Cerebellar cortex (tissue), 1 donor: ENCODE results near the gene ZNF24.

Experiments
- DNase-seq: peaks from one replicate; pipeline ENCODE4 v3.0.0-alpha.2; 2015; ENCODE audit warnings: low spot score

ZNF24 gene

DNA sequence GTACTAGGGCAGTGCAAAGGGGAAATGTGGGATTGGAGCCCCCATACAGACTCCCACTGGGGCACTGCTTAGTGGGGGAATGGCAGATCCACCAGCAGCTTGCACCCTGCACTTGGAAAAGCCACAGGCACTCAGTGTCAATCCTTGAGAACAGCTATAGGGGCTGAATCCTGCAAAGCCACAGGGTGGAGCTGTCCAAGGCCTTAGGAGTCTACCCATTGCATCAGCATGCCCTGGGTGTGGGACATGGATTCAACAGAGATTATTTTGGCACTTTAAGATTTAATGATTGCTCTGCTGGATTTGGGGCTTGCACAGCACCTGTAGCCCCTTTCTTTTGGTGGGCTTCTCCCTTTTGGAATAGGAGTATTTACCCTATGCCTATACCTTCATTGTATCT lies 8.6 kb upstream of the ZNF24 start:
- DNase-seq, result no peak

- DNase-seq, result no peak
These were observed 8.1 kb upstream of the ZNF24 start for GRCh38 chr18:35352283-35352682.

DNA sequence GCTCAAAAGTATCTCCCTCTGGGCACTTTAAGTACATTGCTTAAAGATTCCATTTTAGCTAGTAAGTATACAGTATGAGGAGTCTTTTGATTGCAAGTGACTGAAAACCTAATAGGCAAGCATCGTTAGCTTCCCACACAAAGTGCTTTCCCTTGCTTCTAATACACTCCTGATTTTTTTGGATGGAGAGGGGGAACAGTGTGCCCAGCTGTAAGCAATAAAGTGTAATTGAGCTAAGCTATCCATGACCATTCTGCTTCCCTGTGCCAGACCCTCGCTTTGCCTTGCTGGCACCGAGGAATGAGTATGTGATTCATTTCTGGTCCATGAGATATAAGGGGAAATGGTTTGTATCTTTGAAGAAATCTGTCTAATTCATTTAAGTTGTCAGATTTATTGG lies 3.8 kb upstream of the ZNF24 start:
- DNase-seq, result no peak

- DNase-seq, result no peak
These were observed 1.7 kb upstream of the ZNF24 start for GRCh38 chr18:35345950-35346349.

DNA sequence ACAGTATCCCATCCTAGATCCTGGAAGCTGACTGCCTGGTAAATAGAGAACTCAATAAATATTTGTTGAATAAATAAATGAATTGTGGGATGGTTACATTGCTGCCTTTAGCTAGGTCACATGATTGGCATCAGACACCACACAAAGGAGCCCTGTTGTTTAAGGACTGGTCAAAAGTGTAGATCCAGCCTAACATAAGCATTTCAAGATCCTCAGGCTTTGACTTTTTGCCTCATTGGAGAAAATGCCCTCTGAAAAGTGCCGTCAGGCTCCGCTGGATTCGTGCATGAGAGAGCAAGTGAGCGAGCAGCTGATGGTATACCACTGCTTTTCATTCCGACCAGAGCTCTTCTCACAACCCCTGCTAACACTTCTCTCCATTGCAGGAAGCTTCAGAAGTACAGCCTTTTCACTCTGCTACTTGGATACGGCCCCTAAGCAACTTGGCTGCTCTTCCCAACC lies 1.3 kb upstream of the ZNF24 start:
- peak; percentile 39 for DNase-seq

DNA sequence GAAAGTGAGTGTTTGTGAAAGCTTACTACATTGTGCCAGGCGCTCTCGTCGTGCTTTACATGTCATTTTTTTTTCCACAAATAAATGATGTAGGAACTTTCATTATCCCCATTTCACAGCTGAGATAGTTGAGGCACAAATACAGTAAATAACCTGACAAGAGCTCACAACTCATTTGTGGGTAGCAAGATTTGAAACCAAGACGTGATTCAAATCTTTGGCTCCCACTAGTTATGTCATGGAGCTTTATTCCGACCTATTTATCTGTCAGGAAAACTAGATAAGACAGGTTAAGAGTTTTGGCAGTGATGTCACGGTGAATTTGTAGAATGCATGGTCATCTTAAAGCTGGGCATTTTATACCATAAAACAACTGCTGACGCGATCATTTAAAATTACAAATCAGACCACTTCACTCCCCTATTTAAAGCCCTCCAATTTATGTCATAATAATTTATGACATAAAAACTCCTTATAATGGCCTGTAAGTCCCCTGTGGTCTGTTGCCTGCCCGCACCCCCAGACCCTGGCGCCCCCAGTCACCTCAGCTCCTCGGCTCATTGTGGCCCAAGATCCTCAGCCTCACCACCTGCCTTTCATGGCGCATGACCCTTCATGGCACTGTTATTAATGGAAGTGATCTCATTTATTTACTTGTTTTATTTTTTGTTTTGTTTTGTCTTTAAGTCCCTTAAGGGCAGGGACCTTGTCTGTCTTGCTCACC lies 678 bp upstream of the ZNF24 start:
- DNase-seq, result no peak

- DNase-seq, result no peak
These were observed 708 bp downstream of the ZNF24 start for GRCh38 chr18:35343488-35343935.

GRCh38 chr18:35337286-35337685 lies 6.9 kb downstream of the ZNF24 start:
- DNase-seq, result no peak

DNA sequence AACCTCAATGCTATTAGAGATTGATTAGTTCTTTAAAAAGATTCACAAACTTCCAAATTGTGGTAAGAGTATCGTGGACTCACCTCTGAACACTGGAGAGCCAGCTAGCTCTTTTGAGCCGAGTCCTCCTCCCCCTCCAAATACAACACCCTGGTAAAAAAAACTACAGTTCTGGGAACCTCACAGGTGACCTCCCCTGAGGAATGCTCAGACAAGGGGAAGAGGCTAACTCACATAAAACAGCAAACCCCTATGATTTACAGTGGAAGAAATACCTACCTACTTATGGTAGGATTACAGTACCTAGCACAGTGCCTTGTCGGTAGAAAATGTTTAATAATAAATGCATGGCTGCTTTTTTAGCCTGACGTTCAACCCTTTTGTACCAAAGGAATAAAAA lies 8.4 kb downstream of the ZNF24 start:
- no peak for DNase-seq

GRCh38 chr18:35334821-35335220 lies 9.4 kb downstream of the ZNF24 start:
- no peak for DNase-seq

DNA sequence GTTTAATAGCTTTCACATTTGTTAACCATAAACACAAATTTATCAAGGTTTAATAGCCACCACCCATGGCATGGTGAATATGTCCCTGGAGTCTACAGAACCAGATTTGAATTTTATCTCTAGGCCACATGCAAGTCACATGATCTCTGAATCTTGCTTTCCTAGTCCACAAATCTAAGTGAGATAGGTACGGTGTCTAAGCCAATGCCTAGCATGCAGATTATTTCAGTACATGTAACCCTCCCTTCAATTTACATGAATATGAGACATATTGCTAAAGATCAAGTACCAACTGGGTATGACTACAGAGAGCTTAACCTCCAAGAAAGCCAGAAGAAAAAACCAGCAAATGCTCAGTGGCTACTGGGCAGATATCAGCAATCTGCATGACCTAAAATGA lies 10.0 kb downstream of the ZNF24 start:
- DNase-seq, result no peak

DNA sequence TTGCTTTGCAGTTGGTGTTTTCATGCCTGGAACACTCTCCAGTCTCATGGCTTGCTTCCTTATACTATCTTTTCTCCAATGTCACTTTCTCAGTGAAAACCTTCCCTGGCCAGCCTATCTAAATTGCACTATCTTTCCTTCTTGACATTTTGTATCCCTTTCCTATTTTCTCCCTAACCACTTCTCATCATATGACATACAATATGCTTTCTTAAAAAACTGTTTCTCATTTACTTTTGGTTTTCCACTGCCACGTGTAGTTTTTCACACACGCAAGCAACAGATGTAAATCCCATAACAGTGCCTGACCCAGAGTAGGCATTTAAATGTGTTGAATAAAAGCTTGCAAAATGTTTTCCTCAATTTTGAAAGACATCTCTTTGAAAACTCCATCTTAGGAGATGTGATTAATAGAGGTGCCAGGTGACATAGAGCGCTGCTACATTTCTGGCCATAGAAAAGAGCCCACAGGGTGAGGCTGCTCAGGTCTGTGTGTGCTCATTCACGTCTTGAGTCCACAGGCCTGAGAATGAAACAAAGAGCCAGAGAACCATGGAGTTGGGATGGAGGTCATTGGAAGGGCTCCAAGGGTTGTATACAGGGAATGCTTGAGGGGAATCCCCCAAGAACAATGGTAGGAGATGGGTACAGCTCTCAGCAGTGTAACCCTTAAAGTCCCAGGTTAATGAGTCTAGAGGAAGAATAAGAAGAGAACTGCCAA lies 12.7 kb downstream of the ZNF24 start:
- DNase-seq, result no peak

DNA sequence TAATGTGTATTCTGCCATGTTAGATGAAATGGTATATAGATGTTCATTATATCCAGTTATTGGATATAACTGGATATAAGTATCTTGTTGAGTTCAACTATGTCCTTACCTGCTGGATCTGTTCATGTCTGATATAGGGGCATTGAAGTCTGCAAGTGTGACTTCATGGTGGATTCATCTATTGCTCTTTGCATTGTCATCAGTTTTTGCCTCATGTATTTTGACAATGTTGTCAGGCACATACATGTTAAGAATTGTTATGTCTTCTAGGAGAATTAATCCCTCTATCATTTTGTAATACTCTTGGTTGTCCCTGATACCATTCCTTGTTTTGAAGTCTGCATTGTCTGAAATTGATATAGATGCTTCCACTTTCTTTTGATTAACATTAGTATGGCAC lies 15.4 kb downstream of the ZNF24 start:
- no peak for DNase-seq

DNA sequence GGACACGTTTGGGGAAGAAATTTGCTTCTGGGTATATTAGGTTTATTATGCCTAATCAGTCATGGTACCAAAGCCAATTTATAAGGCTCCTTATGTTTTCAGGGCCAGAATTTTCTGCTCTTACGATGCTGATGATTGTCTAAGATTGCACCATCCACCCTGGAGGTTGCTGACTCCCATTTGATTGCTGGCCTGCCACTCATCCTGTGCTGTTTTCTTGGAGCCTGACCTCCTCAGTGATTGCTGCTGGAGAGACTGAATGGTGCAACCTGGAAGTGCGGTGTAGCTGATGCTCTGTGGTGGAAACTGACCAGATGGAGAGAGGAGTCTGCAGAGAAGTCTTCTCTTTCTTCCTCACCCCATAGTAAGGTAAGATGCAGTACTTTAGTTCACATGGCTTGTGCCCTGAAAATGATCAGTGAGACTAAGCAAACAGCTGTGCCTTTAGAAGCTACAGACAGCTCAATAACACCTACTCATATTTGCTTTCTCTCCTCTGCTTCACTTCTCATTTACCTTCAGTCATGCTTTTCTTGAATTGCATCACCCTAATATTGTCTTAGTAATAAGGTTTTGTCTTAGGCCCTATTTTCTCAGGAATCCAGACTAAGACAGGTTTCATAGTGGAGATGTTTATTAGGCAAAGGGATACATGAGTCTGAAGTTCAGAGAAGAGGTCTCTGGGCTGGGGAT lies 17.4 kb downstream of the ZNF24 start:
- no peak for DNase-seq

DNA sequence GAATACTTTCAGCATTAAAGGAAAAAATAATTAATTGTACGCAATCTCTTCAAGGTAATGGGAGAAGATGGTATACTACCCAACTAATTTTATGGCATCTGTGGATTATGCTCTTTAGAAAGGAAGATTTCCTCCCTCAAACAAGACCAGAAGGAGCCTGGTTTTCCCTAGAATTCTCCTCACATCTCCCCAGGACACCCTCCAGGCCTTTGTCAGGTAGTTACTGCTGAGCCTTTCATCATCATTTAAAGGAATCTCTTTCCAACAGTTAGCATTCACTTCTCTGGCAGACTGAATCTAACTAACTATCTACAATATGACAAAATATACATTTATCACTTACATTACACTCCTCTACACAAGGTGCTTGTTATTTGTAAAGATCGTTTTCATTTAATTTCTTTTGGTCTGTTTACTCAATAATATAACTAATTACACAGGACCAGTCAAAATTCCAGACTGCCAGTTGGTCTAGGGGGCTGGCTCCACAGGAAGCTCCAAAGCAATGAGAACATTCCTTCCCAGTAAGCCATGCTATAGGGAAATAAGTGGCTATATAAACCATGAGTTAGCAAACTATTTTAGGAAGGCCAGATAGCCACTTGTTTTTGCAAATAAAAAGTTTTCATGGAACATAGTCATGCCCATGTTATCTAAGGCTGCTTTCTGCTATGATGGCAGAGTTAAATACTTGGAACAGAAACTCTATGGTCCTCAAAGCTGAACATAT lies 19.1 kb downstream of the ZNF24 start:
- no peak for DNase-seq

- no peak for DNase-seq
These were observed 21.4 kb downstream of the ZNF24 start for GRCh38 chr18:35322486-35323458.

DNA sequence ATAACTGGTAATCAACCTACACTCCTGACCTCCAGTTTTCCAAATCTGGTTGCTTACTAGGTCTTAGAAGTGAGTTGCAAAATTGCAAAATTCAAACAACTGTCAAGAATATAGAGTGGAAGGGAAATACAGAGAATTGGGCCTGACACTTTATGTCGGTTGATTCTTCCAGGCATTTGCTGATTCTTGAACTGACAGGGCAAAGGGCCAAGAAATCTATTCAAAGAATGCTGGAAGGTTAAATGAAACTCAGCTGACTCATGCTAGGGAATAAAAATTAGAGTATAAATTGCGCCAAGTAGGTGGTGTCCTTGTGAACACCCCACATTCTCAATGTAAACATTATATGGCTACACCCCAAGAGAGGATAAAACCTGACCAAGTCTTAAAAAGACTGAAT lies 32.7 kb downstream of the ZNF24 start:
- no peak for DNase-seq

DNA sequence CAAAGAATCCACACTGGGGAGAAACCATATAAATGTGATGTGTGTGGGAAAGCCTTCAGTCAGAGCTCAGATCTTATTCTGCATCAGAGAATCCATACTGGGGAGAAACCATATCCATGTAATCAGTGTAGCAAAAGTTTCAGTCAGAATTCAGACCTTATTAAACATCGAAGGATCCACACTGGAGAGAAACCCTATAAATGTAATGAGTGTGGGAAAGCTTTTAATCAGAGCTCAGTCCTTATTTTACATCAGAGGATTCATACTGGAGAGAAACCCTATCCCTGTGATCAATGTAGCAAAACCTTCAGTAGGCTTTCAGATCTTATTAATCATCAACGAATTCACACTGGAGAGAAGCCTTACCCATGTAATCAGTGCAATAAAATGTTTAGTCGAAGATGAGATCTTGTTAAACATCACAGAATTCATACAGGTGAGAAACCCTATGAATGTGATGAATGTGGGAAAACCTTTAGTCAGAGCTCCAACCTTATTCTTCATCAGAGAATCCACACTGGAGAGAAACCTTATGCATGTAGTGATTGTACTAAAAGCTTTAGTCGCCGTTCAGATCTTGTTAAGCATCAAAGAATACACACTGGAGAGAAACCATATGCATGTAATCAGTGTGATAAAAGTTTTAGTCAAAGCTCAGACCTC lies 37.5 kb downstream of the ZNF24 start:
- no peak for DNase-seq

GRCh38 chr18:35303610-35304009 lies 40.6 kb downstream of the ZNF24 start:
- no peak for DNase-seq

DNA sequence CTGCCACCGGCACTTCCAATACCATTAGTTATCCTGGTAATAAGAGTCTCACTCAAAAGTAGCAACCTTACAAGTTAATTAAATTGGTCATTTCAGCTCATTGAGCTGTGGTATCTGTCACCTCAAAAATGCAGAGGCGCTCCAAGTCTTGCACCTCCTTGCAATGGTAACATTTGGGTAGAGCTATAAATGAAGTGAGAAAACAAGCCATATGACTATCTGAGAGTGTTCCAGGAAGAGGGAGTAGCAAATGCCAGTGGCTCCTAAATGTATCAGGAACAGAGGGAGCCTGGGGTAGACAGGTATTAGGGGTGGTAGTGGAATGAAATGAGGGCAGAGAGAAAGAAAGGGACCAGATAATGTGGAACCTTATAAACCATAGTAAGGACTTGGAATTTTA lies 48.2 kb downstream of the ZNF24 start:
- no peak for DNase-seq

- DNase-seq, result no peak
These were observed 53.1 kb downstream of the ZNF24 start for GRCh38 chr18:35291166-35291565.
